Adrenal gland (tissue), 5 donors: ENCODE results near the gene KNG1.

Source experiments
- POLR2A ChIP-seq, 2 donors: fragments of 450-650 bp; IDR thresholded peaks; one replicate each; pipeline ENCODE4 v1.6.1; 2017; ENCODE audit warnings: antibody characterized with exemption in 2 of 2, mild to moderate bottlenecking in 2 of 2, moderate library complexity in 1 of 2
- TF ChIP-seq, protein P1 (sequence below), 6 experiments: fragments of 450-650 bp in 4 of 6; fragments of 200-600 bp in 2 of 6; sonication (generic) in 1 of 6; IDR thresholded peaks; 1 replicate in 5 of 6; 2 replicates in 1 of 6; pipeline versions ENCODE4 v1.5.1 to v1.8.0; 2016 to 2021; ENCODE audit warnings: antibody characterized with exemption in 6 of 6, mild to moderate bottlenecking in 2 of 6, moderate library complexity in 1 of 6
- donor health status: DM: no; HTN: no; CAD: no.

DNA sequence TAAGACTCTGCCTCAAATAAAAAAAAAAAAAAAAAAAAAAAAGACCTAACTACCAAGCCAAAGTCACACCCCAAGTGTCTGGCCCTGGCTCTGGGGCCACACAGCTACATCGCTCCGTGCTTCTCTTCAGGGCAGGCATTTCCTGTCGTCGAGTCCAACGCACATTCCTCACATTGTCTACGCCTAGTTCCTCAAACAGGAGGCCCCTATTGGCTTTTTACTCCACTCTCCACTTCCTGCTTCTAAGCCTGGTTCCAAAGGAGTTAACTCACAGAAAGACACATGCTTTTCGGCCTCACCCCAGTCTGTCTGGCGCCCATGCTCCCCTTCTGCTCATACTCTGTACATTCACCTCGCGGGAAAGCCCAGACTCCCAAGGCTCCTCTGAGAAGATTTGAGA is 28.8 kb downstream of the KNG1 start:
- TF ChIP-seq, protein P1, sequence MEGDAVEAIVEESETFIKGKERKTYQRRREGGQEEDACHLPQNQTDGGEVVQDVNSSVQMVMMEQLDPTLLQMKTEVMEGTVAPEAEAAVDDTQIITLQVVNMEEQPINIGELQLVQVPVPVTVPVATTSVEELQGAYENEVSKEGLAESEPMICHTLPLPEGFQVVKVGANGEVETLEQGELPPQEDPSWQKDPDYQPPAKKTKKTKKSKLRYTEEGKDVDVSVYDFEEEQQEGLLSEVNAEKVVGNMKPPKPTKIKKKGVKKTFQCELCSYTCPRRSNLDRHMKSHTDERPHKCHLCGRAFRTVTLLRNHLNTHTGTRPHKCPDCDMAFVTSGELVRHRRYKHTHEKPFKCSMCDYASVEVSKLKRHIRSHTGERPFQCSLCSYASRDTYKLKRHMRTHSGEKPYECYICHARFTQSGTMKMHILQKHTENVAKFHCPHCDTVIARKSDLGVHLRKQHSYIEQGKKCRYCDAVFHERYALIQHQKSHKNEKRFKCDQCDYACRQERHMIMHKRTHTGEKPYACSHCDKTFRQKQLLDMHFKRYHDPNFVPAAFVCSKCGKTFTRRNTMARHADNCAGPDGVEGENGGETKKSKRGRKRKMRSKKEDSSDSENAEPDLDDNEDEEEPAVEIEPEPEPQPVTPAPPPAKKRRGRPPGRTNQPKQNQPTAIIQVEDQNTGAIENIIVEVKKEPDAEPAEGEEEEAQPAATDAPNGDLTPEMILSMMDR (IDR thresholded peaks at IDR 0.05): no peak
- TF ChIP-seq POLR2A (IDR thresholded peaks at IDR 0.05): no peak
